GM21360 (cell line): ENCODE measurements around the gene HPS1.

Source experiments
- ATAC-seq: cut with Tn5 transposase; IDR thresholded peaks from one replicate; pipeline ENCODE4 v1.9.1; 2021; ENCODE audit warnings: mild to moderate bottlenecking, moderate library complexity; ENCODE audit not compliant: unreplicated experiment

HPS1 gene

DNA sequence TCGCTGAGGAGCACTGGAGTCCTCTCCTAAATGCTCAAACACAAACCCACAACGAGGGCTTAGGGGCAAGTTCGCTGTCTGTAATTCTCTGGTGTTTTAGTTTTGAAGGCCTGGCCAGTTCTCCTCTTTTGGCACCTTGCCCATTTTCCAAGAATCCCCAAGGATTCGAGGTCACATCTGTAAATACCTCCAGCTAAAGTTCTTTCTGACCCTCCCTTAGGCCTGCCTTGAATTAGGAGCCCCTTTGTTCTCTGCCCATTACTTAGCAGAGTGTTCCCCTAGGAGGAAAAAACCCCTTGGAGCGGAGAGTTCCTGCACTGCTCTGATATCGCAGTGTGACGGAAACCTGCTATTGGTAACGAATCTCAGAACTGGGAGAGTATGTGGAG is 31.0 kb downstream of the HPS1 start:
- ATAC-seq: no peak

DNA sequence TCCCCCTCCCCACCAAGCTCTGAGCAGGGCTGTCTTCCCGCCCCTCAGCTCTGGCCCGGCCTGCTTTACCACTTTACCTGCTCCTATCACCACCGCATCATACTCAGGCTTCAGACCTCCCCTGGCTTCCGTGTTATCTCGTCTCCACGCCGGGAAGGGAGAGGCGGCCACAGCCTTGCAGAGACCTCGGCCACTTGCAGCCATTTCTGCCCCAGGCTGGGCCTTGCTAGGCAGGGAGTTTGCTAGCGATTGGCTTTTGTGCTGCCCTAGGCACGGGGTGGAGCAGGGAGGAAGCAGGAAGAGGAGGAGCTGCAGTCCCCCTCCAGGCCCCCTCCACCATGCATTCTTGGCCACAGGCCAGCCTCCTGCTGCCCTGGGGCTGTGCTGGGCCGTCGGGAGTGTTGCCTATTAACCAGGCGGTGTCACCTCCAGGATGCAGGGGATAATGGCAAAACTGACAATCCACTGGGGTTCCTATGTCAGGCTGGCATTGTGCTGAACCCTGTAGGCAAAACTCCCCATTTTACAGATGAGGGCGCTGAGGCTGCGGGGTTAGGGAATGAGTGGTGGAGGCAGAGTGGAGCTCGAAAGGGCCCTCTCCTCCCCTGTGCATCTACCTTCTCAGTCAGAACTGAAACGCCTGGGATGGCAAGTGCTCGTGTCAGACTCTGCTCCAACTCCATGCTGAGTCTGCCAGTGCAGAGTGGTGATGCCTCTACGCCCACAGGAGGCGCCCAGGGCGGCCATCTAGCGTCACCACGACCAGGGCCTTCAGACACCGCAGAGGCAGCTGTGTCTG is 31.6 kb downstream of the HPS1 start, which contains the start of gene PYROXD2:
TSS of gene PYROXD2 (minus strand) at position 251 of the 799 bp plus-strand sequence. CDS start at position 204, 47 bp downstream.
- ATAC-seq: peak; percentile 36

- no peak for ATAC-seq
Observed at GRCh38 chr10:98414578-98414931, 32.2 kb downstream of the HPS1 start.

DNA sequence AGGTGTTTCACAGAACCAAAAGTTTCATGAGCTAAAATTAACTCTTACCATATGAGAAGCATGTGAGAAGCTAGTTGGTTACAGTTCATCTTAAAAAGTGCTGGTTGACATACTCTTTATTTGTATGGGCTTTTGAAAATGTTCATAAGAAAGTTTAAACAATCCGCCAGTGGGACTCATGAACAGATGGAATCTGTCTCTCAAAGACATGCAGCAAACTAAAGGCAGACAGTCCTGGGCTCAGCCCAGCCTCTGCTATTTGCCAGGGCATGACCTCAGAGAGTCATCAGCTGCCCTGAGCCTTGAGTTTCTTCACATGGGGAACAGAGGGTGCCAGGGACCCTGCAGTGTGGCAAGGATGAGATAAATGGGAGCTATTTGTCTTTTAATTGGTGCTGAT is 35.0 kb downstream of the HPS1 start:
- ATAC-seq: no peak

- no peak for ATAC-seq
Observed at GRCh38 chr10:98411166-98411565, 35.6 kb downstream of the HPS1 start.

GRCh38 chr10:98410759-98411158 is 36.0 kb downstream of the HPS1 start:
- no peak for ATAC-seq

- no peak for ATAC-seq
Observed at GRCh38 chr10:98410135-98410743, 36.5 kb downstream of the HPS1 start.

DNA sequence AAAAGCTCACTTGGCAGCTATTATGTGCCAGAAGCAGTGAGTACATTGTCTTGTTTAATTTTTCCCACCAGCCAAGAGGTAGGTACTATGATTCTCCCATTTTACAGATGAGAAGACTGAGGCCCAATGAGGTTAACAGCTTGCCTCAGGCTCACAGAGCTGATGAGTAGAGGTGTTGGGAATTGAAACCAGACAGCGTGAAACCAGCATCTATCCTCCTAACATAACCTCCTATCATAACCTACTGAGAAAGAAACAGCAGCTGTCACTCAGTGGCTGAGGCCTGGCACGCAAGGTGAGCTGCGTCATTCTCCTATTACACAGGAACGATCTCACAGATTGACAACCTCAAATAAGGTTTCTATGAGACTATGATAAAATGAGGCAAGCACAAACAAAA is 37.9 kb downstream of the HPS1 start:
- ATAC-seq: no peak

GRCh38 chr10:98407744-98408241 is 38.9 kb downstream of the HPS1 start:
- ATAC-seq: no peak

- ATAC-seq: no peak
Observed at GRCh38 chr10:98407017-98407743, 39.6 kb downstream of the HPS1 start.

GRCh38 chr10:98405422-98405821 is 41.3 kb downstream of the HPS1 start:
- no peak for ATAC-seq

DNA sequence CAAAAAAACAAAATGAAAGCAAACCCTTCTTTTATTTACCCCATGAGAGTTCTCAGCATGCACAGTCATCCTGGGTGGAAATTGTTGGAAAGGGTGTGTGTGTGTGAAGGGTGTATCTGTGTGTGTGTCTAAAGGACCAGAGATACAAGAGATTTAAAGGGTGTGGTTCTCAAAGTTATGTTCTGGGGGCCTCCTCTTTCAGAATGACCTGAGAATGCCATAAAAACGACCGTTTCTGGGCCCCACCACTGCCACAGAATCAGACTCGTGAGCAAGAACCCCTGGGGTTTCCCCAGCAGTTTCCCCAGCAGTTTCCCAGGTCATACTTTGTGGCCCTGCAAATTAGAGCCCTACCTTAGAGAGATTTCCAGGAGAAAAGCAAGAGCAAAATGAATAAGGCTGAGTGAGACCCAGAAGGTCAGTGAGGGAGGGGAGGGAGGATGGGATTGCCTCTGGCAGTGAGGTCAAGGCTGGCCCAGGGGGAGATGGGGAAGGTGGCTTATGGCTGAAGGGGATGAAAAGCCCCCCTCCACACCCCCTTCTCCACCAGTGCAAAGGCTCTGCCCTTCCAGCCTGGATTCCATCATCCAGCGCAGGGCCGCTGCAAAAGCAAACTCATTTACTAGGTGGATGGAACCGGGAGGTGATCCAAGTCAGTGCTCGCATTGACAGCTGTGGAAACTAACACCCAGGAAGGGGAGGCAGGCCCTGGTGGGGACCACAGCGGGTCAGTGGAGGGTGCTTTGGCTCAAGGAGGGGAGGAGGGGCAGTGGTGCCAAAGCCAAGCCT is 42.0 kb downstream of the HPS1 start:
- ATAC-seq: peak; percentile 60

DNA sequence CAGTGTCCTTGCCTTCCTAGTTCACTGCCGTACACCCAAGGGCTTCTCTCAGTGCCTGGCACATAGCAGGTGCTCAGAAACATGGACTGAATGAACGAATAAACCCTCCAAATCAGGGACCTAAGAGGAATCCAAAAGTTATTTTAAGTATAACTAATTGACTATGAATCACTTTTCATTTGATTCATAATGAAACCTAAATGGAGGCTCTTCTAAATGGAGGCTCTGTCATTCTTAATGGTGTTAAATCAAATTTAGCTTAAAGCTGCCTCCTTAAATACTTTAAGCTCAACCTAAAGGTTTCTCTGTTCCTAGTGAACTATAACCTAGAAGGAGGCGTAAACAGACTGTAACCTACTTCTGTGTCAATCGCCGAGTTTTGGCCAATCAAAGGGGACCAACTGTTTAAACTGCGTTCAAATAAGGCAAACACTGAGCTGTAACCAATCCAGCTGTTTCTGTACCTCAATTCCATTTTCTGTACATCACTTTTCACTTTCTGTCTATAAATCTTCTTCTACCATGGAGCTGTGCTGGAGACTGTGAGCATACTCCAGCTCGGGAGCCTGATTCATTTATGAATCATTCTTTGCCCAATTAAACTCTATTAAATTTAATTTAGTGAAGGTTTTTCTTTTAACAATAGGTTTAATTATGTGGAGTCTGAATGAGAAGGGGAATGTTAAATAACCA is 42.8 kb downstream of the HPS1 start:
- no peak for ATAC-seq

- ATAC-seq: no peak
Observed at GRCh38 chr10:98402931-98403718, 43.6 kb downstream of the HPS1 start.

- ATAC-seq: no peak
Observed at GRCh38 chr10:98402478-98402877, 44.3 kb downstream of the HPS1 start.

- no peak for ATAC-seq
Observed at GRCh38 chr10:98400482-98400881, 46.3 kb downstream of the HPS1 start.

DNA sequence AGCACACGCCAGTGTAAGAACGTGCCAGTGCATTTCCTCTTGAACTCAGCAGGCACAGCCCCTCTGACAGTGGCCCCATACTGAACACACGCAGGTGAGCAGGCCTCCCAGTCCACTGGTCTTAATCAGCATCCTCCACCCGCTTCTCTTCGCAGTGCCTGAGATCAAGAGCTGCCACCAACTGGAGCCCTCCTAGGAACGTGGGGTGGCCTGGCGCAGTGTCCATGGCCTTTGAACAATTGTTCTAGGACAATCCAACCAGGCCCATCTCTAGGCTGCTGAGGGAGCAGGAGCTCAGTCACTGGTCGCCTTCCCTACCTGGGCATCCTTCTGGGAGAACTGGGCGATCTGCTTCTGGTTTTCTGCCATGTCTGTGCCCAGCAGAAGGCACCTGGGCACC is 47.0 kb downstream of the HPS1 start:
- ATAC-seq: no peak

- no peak for ATAC-seq
Observed at GRCh38 chr10:98397089-98397600, 49.6 kb downstream of the HPS1 start.
